GM21447 (cell line): Measurements from ENCODE around the gene DACH1.

Experiments
- ATAC-seq: cut with Tn5 transposase; IDR thresholded peaks from one replicate; pipeline ENCODE4 v1.9.1; 2021; ENCODE audit not compliant: unreplicated experiment

The DACH1 gene

GRCh38 chr13:71437704-71438103, 429.3 kb downstream of the DACH1 start:
- ATAC-seq = no peak

DNA sequence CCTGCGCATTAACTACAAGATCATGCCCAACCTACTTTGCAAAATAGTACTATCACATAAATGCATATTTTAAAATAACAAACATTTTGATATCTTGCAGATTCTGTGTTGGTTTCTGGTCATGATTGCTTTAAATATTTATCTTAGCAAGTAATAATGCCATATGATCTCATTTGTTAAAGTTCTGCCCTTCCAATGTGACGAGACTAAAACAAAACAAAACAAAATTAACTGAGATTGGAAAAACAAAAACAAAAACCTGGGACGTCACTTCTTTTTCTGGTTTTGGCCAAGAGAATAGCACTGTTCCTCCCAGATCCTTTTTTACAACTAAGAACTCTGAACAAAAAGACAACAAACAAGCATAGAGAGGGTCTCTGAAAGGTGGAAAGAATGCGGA, 436.3 kb downstream of the DACH1 start:
- no peak for ATAC-seq

- no peak for ATAC-seq
Observed at GRCh38 chr13:71417205-71417604, 449.8 kb downstream of the DACH1 start.

GRCh38 chr13:71412231-71412630, 454.8 kb downstream of the DACH1 start:
- ATAC-seq = no peak

DNA sequence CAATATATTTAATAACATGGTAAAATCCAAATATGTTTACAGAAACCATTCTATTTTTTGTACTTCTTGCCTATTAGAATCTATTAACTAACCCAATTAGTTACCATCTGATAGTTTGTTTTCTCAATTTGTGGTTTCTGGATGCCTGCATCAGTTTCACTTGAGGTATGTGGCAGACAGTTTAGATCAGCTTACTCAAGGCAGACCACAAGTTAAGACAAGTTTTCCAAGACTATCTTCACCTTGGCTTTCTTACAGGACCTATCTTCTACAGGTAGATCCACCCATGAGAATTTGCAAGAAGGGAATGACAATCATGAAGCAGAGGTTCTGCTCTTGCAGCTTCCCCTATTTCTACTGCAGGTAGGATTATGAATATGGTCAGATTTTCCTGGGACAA, 458.6 kb downstream of the DACH1 start:
- ATAC-seq = no peak

DNA sequence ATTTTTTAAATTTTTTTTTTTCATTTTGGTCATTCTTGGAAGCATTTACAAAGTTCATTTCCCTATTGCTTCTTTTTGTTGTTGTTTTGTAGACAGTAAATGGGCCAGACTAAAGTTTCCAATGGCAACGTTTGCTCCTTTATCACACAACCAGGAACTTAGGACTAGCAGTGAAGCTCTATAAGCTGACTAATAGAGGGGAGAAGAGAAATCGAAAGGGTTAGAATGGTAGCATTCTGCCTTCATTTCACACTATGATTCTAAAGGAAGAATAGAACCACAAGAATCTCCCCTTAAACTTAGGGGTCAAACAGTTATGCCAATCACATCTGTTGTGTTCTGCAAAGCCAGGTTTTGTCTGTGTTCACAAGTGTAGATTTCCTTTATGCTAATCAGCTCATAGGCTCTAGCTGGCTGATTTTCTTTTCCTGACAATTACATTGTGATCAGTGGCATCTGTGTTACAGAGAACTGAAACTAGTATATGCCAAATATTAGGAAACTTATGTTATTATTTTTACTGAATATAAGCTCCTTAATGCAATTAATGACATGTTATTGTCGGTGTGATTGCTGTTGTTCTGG, 467.3 kb downstream of the DACH1 start:
- ATAC-seq = no peak

- ATAC-seq = no peak
Observed at GRCh38 chr13:71396149-71396548, 470.9 kb downstream of the DACH1 start.

- ATAC-seq = no peak
Observed at GRCh38 chr13:71395053-71395452, 472.0 kb downstream of the DACH1 start.

- no peak for ATAC-seq
Observed at GRCh38 chr13:71394176-71394575, 472.8 kb downstream of the DACH1 start.
